Endothelial cell of umbilical vein (primary cell): ENCODE measurements around the gene ZBTB9. TPM values are rescaled to one million over a fixed set of nuclear protein-coding genes. Genes with fewer than 3 reads are reported as not detected.
A peak's percentile ranks its signal among the peaks of the same experiment; 100 is the strongest.

Source experiments
- BruUV-seq: library from RNA; stranded (reverse); fragments of 400-500 nt; replicated peaks from 2 replicates; lab custom pipeline; 2021; lab: Mats Ljungman, UMichigan
- CTCF ChIA-PET: fragments of 300-600, 350-600 bp; sonication (Branson Sonifier 250); formaldehyde crosslinking; loops from one replicate; lab custom pipeline; 2021; ENCODE audit warnings: antibody characterized with exemption, inconsistent platforms; lab: Charles Lee
- POLR2A ChIA-PET: fragments of 300-600, 350-600 bp; sonication (Branson Sonifier 250); formaldehyde crosslinking; loops from one replicate; lab custom pipeline; 2021; ENCODE audit warnings: antibody characterized with exemption, inconsistent platforms; lab: Charles Lee
- DNase-seq: peaks from one replicate; pipeline ENCODE4 v3.0.0-alpha.2; 2011; ENCODE audit warnings: low read depth, low spot score
- FAIRE-seq: peaks from 2 replicates; lab custom pipeline; 2011; peaks lifted over from hg19 to GRCh38; lab: Jason Lieb, UNC
- H2AFZ ChIP-seq: 2 replicates; pipeline ENCODE4 v1.6.0; 2012; ENCODE audit warnings: low read depth, low read length, control low read depth, inconsistent platforms
- H3K27ac ChIP-seq: 2 replicates; pipeline ENCODE4 v1.5.1; 2011; ENCODE audit warnings: low read depth, mild to moderate bottlenecking, control low read depth, low read length, moderate library complexity; ENCODE audit not compliant: insufficient read depth
- H3K27me3 ChIP-seq, 2 experiments: 2 replicates each; pipeline versions ENCODE4 v1.6.0 to v1.6.1; 2011; ENCODE audit warnings: low read length in 2 of 2, mixed read lengths in 1 of 2; ENCODE audit not compliant: control insufficient read depth in 2 of 2, insufficient read depth in 2 of 2
- H3K36me3 ChIP-seq, 2 experiments: 2 replicates in 1 of 2; 3 replicates in 1 of 2; pipeline ENCODE4 v1.5.1; 2011; ENCODE audit warnings: low read length in 2 of 2, mild to moderate bottlenecking in 1 of 2, moderate library complexity in 1 of 2; ENCODE audit not compliant: control insufficient read depth in 2 of 2, insufficient read depth in 2 of 2; ENCODE audit errors: extremely low read depth in 1 of 2
- H3K4me1 ChIP-seq: 3 replicates; pipeline ENCODE4 v1.5.1; 2011; ENCODE audit warnings: mild to moderate bottlenecking, low read length; ENCODE audit not compliant: control insufficient read depth, insufficient read depth; ENCODE audit errors: extremely low read depth
- H3K4me2 ChIP-seq: 2 replicates; pipeline ENCODE4 v1.6.1; 2011; ENCODE audit warnings: low read length, control low read depth, mixed read lengths; ENCODE audit not compliant: insufficient read depth
- H3K4me3 ChIP-seq, 3 experiments: fragments of 200-600 bp in 1 of 3; sonication (generic), shearing (Covaris generic) in 1 of 3; replicated peaks in 1 of 3; 2 replicates each; pipeline ENCODE4 v1.5.1; 2011 to 2016; ENCODE audit warnings: control low read depth in 3 of 3, low read length in 3 of 3, mild to moderate bottlenecking in 2 of 3, inconsistent platforms in 1 of 3, low read depth in 1 of 3, moderate library complexity in 1 of 3; ENCODE audit not compliant: insufficient read depth in 1 of 3
- H3K79me2 ChIP-seq: 2 replicates; pipeline ENCODE4 v1.6.0; 2012; ENCODE audit warnings: low read length, inconsistent platforms; ENCODE audit not compliant: control insufficient read depth, insufficient read depth
- H3K9ac ChIP-seq: replicated peaks from 2 replicates; pipeline ENCODE3; 2011; ENCODE audit warnings: low read length, control low read depth; ENCODE audit not compliant: insufficient read depth; ENCODE audit errors: extremely low read depth
- H3K9me1 ChIP-seq: replicated peaks from 3 replicates; pipeline ENCODE4 v1.6.0; 2011; ENCODE audit warnings: mild to moderate bottlenecking, low read length; ENCODE audit not compliant: control insufficient read depth, insufficient read depth; ENCODE audit errors: extremely low read depth
- H3K9me3 ChIP-seq: replicated peaks from 2 replicates; pipeline ENCODE4 v1.5.1; 2012; ENCODE audit warnings: low read length, inconsistent platforms; ENCODE audit not compliant: control insufficient read depth, insufficient read depth
- H4K20me1 ChIP-seq: replicated peaks from 2 replicates; pipeline ENCODE3; 2011; ENCODE audit warnings: mild to moderate bottlenecking, low read length; ENCODE audit not compliant: control insufficient read depth, insufficient read depth; ENCODE audit errors: extremely low read depth
- EZH2 ChIP-seq: IDR thresholded peaks from 2 replicates; pipeline ENCODE4 v1.6.1; 2012; ENCODE audit warnings: borderline replicate concordance, low read depth, mild to moderate bottlenecking, moderate library complexity, low read length, inconsistent platforms; ENCODE audit not compliant: severe bottlenecking
- FOS ChIP-seq: IDR thresholded peaks from 2 replicates; pipeline ENCODE4 v1.6.1; 2011; ENCODE audit warnings: mild to moderate bottlenecking, low read length, moderate library complexity, borderline replicate concordance; ENCODE audit not compliant: insufficient read depth
- GATA2 ChIP-seq: IDR thresholded peaks from 2 replicates; pipeline ENCODE4 v1.7.0; 2011; ENCODE audit warnings: low read depth, mild to moderate bottlenecking, moderate library complexity, mixed read lengths, low read length; ENCODE audit not compliant: insufficient read length, insufficient read depth
- JUN ChIP-seq: IDR thresholded peaks from 2 replicates; pipeline ENCODE4 v1.6.1; 2011; ENCODE audit warnings: borderline replicate concordance, low read depth; ENCODE audit not compliant: insufficient read length, insufficient read depth
- MYC ChIP-seq: IDR thresholded peaks from one replicate; pipeline ENCODE4 v1.6.1; 2011; ENCODE audit warnings: mild to moderate bottlenecking, low read depth, low read length
- POLR2A ChIP-seq: IDR thresholded peaks from 2 replicates; pipeline ENCODE4 v1.6.1; 2012; ENCODE audit warnings: low read depth, mild to moderate bottlenecking, control low read depth, low read length
- dilution Hi-C: fragments of 300-500 bp; cut with MboI; formaldehyde crosslinking; loops from one replicate; pipeline ENCODE4 v1.15.0; 2019; ENCODE audit warnings: low sequenced_read_pairs; ENCODE audit not compliant: extremely low pct_ligation_motif_present
- intact Hi-C: fragments of 100-400 bp; cut with micrococcal nuclease; formaldehyde crosslinking; loops from one replicate; pipeline ENCODE4 v1.10.0; 2022
- polyA plus RNA-seq, 4 experiments: library from polyadenylated mRNA; depleted of rRNA in 3 of 4; stranded (reverse) in 3 of 4; unstranded in 1 of 4; fragments of >200 nt; gene quantifications; 2 replicates each; pipeline versions ENCODE4 v1.2.1 to v1.2.3, GENCODE V29; 2011 to 2012; ENCODE audit warnings: missing spikeins in 1 of 4
- total RNA-seq: library from RNA; stranded (reverse); gene quantifications from 2 replicates; pipeline ENCODE4 v1.2.3, GENCODE V29; 2021
- TF ChIP-seq, protein P1 (sequence below): IDR thresholded peaks from 2 replicates; pipeline ENCODE4 v1.6.1; 2011; ENCODE audit not compliant: insufficient read depth, insufficient read length
- TF ChIP-seq, protein P2 (sequence below), 2 donors: IDR thresholded peaks; 1 replicate in 1 of 2; 2 replicates in 1 of 2; pipeline ENCODE4 v1.5.1; 2011; ENCODE audit warnings: low read length in 2 of 2, mild to moderate bottlenecking in 2 of 2, moderate library complexity in 2 of 2, control low read depth in 1 of 2, inconsistent platforms in 1 of 2, low read depth in 1 of 2; ENCODE audit not compliant: insufficient read depth in 1 of 2; ENCODE audit errors: extremely low read depth in 1 of 2

ZBTB9 gene
- total and polyA plus RNA-seq, 2 donors (not counting 3 experiments of a cell fraction or from before 2014, with no cell fraction given), result 4.7 to 8.0 TPM

DNA sequence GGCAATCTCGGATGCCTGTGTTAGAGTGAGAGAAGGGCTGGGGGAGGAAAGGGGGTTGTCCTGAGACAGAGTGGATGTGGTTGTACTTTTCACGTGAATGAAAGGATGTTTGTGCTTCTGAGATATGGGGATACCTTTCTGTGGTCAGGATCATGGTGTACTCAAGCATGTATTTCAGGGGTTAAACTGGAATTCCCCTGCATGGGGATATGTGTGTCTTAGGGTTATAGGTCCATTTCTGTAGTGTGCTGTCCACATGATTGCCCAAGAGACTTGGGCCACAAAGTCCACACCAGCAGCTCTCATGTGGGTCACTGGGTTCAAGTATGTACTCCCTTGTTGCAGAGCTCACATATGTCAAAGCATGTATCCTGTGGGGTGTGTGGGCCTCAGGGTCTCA is 24.0 kb upstream of the ZBTB9 start:
- ChIA-PET POLR2A (interaction anchor here (0.5 kb wide), 1 partner anchor 147 kb away, joined by 3 read pairs; no protein-coding TSS in a partner anchor), CTCF (interaction anchor here (0.6 to 1.5 kb wide), 5 partner anchors 12 to 160 kb away, joined by 3 to 5 read pairs (median 4); partner anchors contain the start of genes CUTA and ZBTB9)
- H3K9me1 ChIP-seq, result no peaks in the 10 kb centered on the region
- TF ChIP-seq GATA2 (no peak), JUN (no peak), EZH2 (no peak)
- TF ChIP-seq, protein P1, sequence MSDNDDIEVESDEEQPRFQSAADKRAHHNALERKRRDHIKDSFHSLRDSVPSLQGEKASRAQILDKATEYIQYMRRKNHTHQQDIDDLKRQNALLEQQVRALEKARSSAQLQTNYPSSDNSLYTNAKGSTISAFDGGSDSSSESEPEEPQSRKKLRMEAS, result no peak
- H3K36me3 ChIP-seq, result peaks cover 0 to under 1% of the 10 kb centered on the region in 2 experiments
- no peaks in the 10 kb centered on the region for H3K79me2 ChIP-seq
- FAIRE-seq (no peak), DNase-seq (no peak)
- no peak overlapping the region for H3K4me3 ChIP-seq
- H3K27ac ChIP-seq, result no peak overlapping the region
- no peak overlapping the region for H3K9ac ChIP-seq
- no peak overlapping the region for H3K4me2 ChIP-seq
- no peaks in the 10 kb centered on the region for H3K27me3 ChIP-seq
- intact Hi-C loops (no loop called here), dilution Hi-C loops (no loop called here)
- BruUV-seq, result no TSS peak
- no peak overlapping the region for H2AFZ ChIP-seq
- no peaks in the 10 kb centered on the region for H4K20me1 ChIP-seq
- no peaks in the 10 kb centered on the region for H3K9me3 ChIP-seq
- H3K4me1 ChIP-seq, result peaks cover 25% of the 10 kb centered on the region

DNA sequence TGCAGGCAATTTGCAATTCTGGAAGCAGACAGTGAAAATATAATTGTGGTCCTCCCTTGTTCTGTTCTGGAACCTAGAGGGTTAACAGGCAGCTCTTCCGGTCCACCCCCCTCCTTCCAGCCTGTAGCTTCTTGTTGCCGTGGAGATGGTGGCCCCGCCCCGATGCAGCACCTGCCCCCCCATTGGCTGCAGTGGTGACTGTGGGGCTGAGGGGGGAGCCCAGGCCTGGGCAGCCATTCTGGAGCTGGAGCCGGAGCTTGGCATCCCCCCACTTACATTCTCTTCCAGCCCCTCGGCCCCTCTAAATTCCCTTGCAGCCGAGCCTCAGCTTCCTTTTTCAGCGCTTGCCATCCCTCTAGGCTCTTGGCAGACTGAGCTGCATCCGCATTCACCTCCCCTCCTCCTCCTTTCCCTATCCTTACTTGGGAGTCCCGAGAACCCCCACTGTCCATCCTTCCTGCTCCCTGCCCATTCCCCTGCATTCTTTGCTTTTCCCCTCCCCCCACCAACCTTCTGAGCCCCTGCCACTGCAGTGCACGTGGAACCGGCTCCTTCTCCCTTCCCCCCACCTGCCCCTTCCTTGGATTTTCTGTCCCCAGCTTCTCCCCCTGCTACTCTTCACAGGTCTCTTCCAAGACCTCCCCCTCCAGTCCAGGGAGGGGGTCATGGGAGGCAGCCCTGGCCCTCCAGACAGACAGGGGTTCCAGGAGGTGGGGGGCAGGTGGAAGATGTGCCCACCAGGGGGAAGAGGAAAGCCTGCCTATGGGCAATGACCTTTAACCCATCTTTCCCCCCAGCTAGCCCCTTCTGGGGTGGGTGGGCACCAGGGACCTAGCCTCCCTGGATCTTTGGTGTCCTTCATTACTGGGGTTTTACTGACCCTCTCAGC is 23.1 kb upstream of the ZBTB9 start:
- TF ChIP-seq MYC (no peak), POLR2A (no peak), FOS (no peak)
- TF ChIP-seq, protein P2, sequence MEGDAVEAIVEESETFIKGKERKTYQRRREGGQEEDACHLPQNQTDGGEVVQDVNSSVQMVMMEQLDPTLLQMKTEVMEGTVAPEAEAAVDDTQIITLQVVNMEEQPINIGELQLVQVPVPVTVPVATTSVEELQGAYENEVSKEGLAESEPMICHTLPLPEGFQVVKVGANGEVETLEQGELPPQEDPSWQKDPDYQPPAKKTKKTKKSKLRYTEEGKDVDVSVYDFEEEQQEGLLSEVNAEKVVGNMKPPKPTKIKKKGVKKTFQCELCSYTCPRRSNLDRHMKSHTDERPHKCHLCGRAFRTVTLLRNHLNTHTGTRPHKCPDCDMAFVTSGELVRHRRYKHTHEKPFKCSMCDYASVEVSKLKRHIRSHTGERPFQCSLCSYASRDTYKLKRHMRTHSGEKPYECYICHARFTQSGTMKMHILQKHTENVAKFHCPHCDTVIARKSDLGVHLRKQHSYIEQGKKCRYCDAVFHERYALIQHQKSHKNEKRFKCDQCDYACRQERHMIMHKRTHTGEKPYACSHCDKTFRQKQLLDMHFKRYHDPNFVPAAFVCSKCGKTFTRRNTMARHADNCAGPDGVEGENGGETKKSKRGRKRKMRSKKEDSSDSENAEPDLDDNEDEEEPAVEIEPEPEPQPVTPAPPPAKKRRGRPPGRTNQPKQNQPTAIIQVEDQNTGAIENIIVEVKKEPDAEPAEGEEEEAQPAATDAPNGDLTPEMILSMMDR (IDR thresholded peaks at IDR 0.05; ENCODE audit: extremely low read depth in 1 of 2, insufficient read depth in 1 of 2, low read depth in 1 of 2, low read length in 2 of 2), result no peak
- dilution Hi-C loops, result no loop called here
- Histone ChIP-seq H3K79me2 (no peaks in the 10 kb centered on the region), H3K9me3 (no peaks in the 10 kb centered on the region), H3K9me1 (no peaks in the 10 kb centered on the region), H4K20me1 (no peaks in the 10 kb centered on the region), H2AFZ (no peak overlapping the region), H3K27ac (no peak overlapping the region), H3K36me3 (peaks cover 0 to 3% of the 10 kb centered on the region in 2 experiments), H3K4me3 (no peak overlapping the region), H3K4me2 (no peak overlapping the region), H3K27me3 (no peaks in the 10 kb centered on the region), H3K4me1 (peaks cover 25% of the 10 kb centered on the region), H3K9ac (no peak overlapping the region)
- POLR2A ChIA-PET, result no interaction called here
- CTCF ChIA-PET, result interaction anchor here (0.6 to 1.5 kb wide), 5 partner anchors 13 to 159 kb away, joined by 3 to 5 read pairs (median 4); partner anchors contain the start of genes CUTA and ZBTB9
- DNase-seq (peak; percentile 53), FAIRE-seq (peak; percentile 79)
- BruUV-seq, result no TSS peak
- intact Hi-C loops, result loop anchor here (1.0 kb wide), 1 partner anchor 23 kb away; the partner anchor contains the start of gene ZBTB9
